HepG2 (cell line): ENCODE data around the gene GRIK4. TPM values are rescaled to one million over a fixed set of nuclear protein-coding genes. Genes with fewer than 3 reads are reported as not detected.

Source experiments
- ARNTL ChIP-seq: sonication (generic); formaldehyde crosslinking; IDR thresholded peaks from 2 replicates; pipeline ENCODE4 v1.4.0; 2020; ENCODE audit warnings: mild to moderate bottlenecking, missing genetic modification reagents
- CCAR2 ChIP-seq: fragments of 200-400 bp; formaldehyde crosslinking; optimal IDR thresholded peaks from 2 replicates; pipeline ENCODE3; 2018; ENCODE audit warnings: low read depth, mild to moderate bottlenecking, low read length, moderate library complexity
- CTCF ChIP-seq: sonication (generic); formaldehyde crosslinking; IDR thresholded peaks from 2 replicates; pipeline ENCODE4 v1.5.0; 2020; ENCODE audit warnings: mild to moderate bottlenecking, missing genetic modification reagents, moderate library complexity
- DNMT1 ChIP-seq: sonication (generic); formaldehyde crosslinking; IDR thresholded peaks from 2 replicates; pipeline ENCODE4 v1.5.1; 2020; ENCODE audit warnings: mild to moderate bottlenecking, missing genetic modification reagents
- FOXO1 ChIP-seq: sonication (generic); formaldehyde crosslinking; IDR thresholded peaks from 2 replicates; pipeline ENCODE4 v1.4.0; 2020; ENCODE audit warnings: missing genetic modification reagents
- HOXA5 ChIP-seq: sonication (generic); formaldehyde crosslinking; IDR thresholded peaks from 2 replicates; pipeline ENCODE4 v1.4.0; 2020; ENCODE audit warnings: missing genetic modification reagents
- HOXA9 ChIP-seq: sonication (generic); formaldehyde crosslinking; IDR thresholded peaks from 2 replicates; pipeline ENCODE4 v1.8.1; 2022; ENCODE audit warnings: missing genetic modification reagents, mild to moderate bottlenecking, moderate library complexity, borderline replicate concordance
- IRF9 ChIP-seq: sonication (generic); formaldehyde crosslinking; IDR thresholded peaks from 2 replicates; pipeline ENCODE4 v1.8.0; 2022; ENCODE audit warnings: missing genetic modification reagents, mild to moderate bottlenecking, borderline replicate concordance
- KLF15 ChIP-seq: sonication (generic); formaldehyde crosslinking; IDR thresholded peaks from 2 replicates; pipeline ENCODE4 v1.8.1; 2023; ENCODE audit warnings: borderline replicate concordance, mild to moderate bottlenecking, inconsistent platforms, missing genetic modification reagents, mixed read lengths
- NCOA2 ChIP-seq: sonication (generic); formaldehyde crosslinking; IDR thresholded peaks from 2 replicates; pipeline ENCODE4 v1.8.0; 2022; ENCODE audit warnings: inconsistent platforms
- NFYB ChIP-seq: sonication (generic); formaldehyde crosslinking; IDR thresholded peaks from 2 replicates; pipeline ENCODE4 v1.4.0; 2020; ENCODE audit warnings: missing genetic modification reagents
- PAX8 ChIP-seq: sonication (generic); formaldehyde crosslinking; IDR thresholded peaks from 2 replicates; pipeline ENCODE4 v1.8.0; 2022; ENCODE audit warnings: mild to moderate bottlenecking, missing genetic modification reagents, borderline replicate concordance
- PRPF4 ChIP-seq: fragments of 200-400 bp; formaldehyde crosslinking; IDR thresholded peaks from 2 replicates; pipeline ENCODE4 v1.6.1; 2016; ENCODE audit warnings: low read length, low read depth; ENCODE audit not compliant: poor library complexity, severe bottlenecking
- RAD21 ChIP-seq: fragments of 450-650 bp; formaldehyde crosslinking; IDR thresholded peaks from 2 replicates; pipeline ENCODE4 v1.5.0; 2020; ENCODE audit warnings: mild to moderate bottlenecking
- SALL1 ChIP-seq: sonication (generic); formaldehyde crosslinking; IDR thresholded peaks from 2 replicates; pipeline ENCODE4 v1.8.0; 2022; ENCODE audit warnings: mild to moderate bottlenecking, missing genetic modification reagents
- TFAP4 ChIP-seq: sonication (generic); IDR thresholded peaks from 2 replicates; pipeline ENCODE4 v1.6.1; 2016; ENCODE audit warnings: low read depth, borderline replicate concordance
- U2AF1 ChIP-seq: fragments of 200-400 bp; formaldehyde crosslinking; optimal IDR thresholded peaks from 2 replicates; pipeline ENCODE3; 2017; ENCODE audit warnings: mild to moderate bottlenecking, low read depth, low read length
- ZIK1 ChIP-seq: sonication (generic); formaldehyde crosslinking; IDR thresholded peaks from 2 replicates; pipeline ENCODE4 v1.5.0; 2020; ENCODE audit warnings: mild to moderate bottlenecking, low read depth, missing genetic modification reagents, borderline replicate concordance
- ZNF18 ChIP-seq: sonication (generic); formaldehyde crosslinking; IDR thresholded peaks from 2 replicates; pipeline ENCODE4 v1.8.0; 2022; ENCODE audit warnings: mild to moderate bottlenecking, missing genetic modification reagents; ENCODE audit not compliant: insufficient replicate concordance
- ZNF274 ChIP-seq: sonication (generic); formaldehyde crosslinking; IDR thresholded peaks from 2 replicates; pipeline ENCODE4 v1.5.1; 2020; ENCODE audit warnings: mild to moderate bottlenecking, missing genetic modification reagents
- ZNF501 ChIP-seq: sonication (generic); formaldehyde crosslinking; IDR thresholded peaks from 2 replicates; pipeline ENCODE4 v1.5.1; 2020; ENCODE audit warnings: mild to moderate bottlenecking, moderate library complexity, missing genetic modification reagents
- ZNF670 ChIP-seq: sonication (generic); formaldehyde crosslinking; IDR thresholded peaks from 2 replicates; pipeline ENCODE4 v1.8.0; 2022; ENCODE audit warnings: mild to moderate bottlenecking, missing genetic modification reagents, borderline replicate concordance
- ZNF7 ChIP-seq: IDR thresholded peaks from 2 replicates; pipeline ENCODE4 v1.6.1; 2016; ENCODE audit warnings: missing biosample characterization, missing genetic modification reagents
- ZNF780A ChIP-seq: sonication (generic); formaldehyde crosslinking; IDR thresholded peaks from 2 replicates; pipeline ENCODE4 v1.8.0; 2022; ENCODE audit warnings: mild to moderate bottlenecking, missing genetic modification reagents, moderate library complexity
- ZNF792 ChIP-seq: IDR thresholded peaks from 2 replicates; pipeline ENCODE4 v1.6.1; 2016
- ZSCAN12 ChIP-seq: sonication (generic); formaldehyde crosslinking; IDR thresholded peaks from 2 replicates; pipeline ENCODE4 v1.9.0; 2021; ENCODE audit warnings: mild to moderate bottlenecking, missing genetic modification reagents
- ZSCAN29 ChIP-seq: sonication (generic); formaldehyde crosslinking; conservative IDR thresholded peaks from 2 replicates; pipeline ENCODE4 v1.4.0; 2020; ENCODE audit warnings: mild to moderate bottlenecking, missing genetic modification reagents
- polyA plus RNA-seq, 8 experiments: library from polyadenylated mRNA; depleted of rRNA in 3 of 8; stranded (reverse) in 7 of 8; unstranded in 1 of 8; fragments of >200 nt; fragmentation: Illumina TruSeq in 4 of 8; extraction: Trizol in 4 of 8; gene quantifications; 2 replicates each; pipeline versions ENCODE4 v1.2.1 to v1.2.3, GENCODE V29; 2011 to 2016; ENCODE audit warnings: low read depth in 4 of 8, missing spikeins in 1 of 8, mixed read lengths in 1 of 8; ENCODE audit not compliant: insufficient read depth in 1 of 8
- total RNA-seq, 5 experiments: library from RNA; depleted of rRNA; stranded (reverse); fragments of >200 nt; fragmentation: Illumina TruSeq; extraction: Trizol; gene quantifications; 2 replicates each; pipeline ENCODE4 v1.2.3, GENCODE V29; 2016; ENCODE audit warnings: low read depth in 1 of 5

GRIK4 gene
- total and polyA plus RNA-seq, 2 of the 13 experiments (the other 11 are each of a cell fraction or from before 2014, with no cell fraction given), result 0.04 to 0.07 TPM

GRCh38 chr11:120511116-120511819 lies at the start of gene GRIK4 (continued):
- TF ChIP-seq CTCF (CRISPR knock-in tag) (peak; percentile 96), ZSCAN29 (no peak), HOXA5 (CRISPR knock-in tag) (no peak), SALL1 (peak; percentile 41; the same call in 1 of the 2 replicates), ZNF18 (no peak), DNMT1 (0 out of 2 replicates have a peak, but pooled peaks have one; percentile 27), FOXO1 (CRISPR knock-in tag) (no peak), ZSCAN12 (no peak), RAD21 (peak; percentile 98), TFAP4 (peak; percentile 16; the same call in 1 of the 2 replicates), ZNF7 (CRISPR knock-in tag) (no peak), ZNF670 (CRISPR knock-in tag) (no peak), HOXA9 (CRISPR knock-in tag) (no peak), ZNF792 (CRISPR knock-in tag) (no peak), CCAR2 (no peak), KLF15 (CRISPR knock-in tag) (no peak), IRF9 (CRISPR knock-in tag) (no peak), PAX8 (CRISPR knock-in tag) (no peak), ZIK1 (CRISPR knock-in tag) (0 out of 2 replicates have a peak, but pooled peaks have one; percentile 61), ZNF274 (CRISPR knock-in tag) (no peak), ZNF501 (CRISPR knock-in tag) (peak; percentile 61), NCOA2 (no peak), PRPF4 (no peak), ARNTL (no peak), ZNF780A (CRISPR knock-in tag) (no peak), NFYB (CRISPR knock-in tag) (no peak), U2AF1 (no peak)
